GM19023 (cell line): ENCODE data around the gene ATP11A.

ENCODE experiments used
- ATAC-seq: cut with Tn5 transposase; IDR thresholded peaks from one replicate; pipeline ENCODE4 v1.9.1; 2021; ENCODE audit warnings: mild to moderate bottlenecking, moderate library complexity; ENCODE audit not compliant: unreplicated experiment

ATP11A gene

GRCh38 chr13:112690283-112690929 is 568 bp downstream of the ATP11A start:
- peak; percentile 30 for ATAC-seq

DNA sequence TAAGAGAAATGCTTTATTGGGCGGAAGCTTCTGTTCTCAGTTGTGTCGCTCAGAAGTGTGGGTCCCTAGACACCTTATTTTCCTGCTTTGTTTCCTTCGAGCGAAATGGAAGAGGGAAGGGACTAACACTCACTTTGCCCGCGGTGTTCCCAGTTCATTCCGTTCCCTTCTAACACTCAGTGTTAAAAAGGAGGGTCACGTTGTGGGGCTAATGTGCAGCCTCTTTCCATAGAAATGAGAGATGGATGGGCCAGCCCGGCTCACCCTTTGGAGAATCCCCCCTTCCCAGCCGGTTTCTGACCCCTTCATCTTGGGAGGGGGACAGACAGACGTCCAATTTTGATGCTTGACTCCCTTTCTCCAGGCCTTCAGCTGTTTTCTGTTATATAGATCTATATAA is 2.3 kb downstream of the ATP11A start:
- no peak for ATAC-seq

DNA sequence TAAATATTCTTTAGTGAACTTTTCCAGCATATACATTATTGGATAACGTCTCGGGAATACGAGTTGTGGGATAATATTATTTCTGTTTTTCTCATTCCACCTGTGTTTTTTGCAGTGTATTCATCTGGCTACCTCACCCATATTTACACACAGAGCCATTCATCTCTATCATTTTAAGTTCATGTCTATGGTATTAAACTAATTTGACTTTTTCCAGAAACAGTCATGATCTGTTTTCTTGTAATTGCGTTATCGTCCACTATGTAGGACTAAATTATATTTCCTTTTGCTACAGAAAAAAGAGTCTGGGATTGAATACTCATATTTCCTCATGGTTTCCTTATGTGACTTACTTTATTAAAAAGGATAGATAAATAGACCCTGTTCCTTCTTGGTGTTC is 2.7 kb downstream of the ATP11A start:
- ATAC-seq: no peak

GRCh38 chr13:112693831-112694497 is 4.1 kb downstream of the ATP11A start:
- ATAC-seq: no peak

DNA sequence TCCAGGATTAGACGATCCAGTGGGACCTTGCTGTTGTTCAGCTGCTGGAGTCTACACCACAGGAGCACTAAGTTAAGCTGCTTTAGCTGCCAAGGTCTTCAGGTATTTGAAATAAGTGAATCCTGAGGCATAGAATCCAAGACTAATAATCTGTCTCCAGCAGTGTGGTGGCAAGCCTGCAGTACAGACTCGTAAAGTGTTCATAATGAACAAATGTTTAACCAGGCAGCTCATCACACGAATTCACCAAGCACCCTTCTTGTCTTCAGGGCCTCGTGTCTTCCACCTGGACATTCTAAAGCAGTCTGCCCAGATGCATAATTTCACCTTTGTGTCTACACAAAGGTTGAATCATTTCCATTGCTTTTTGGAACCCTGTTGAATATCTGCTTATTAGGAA is 5.3 kb downstream of the ATP11A start:
- ATAC-seq: no peak

GRCh38 chr13:112696001-112696868 is 6.4 kb downstream of the ATP11A start:
- ATAC-seq: no peak

GRCh38 chr13:112696869-112697465 is 7.1 kb downstream of the ATP11A start:
- ATAC-seq: no peak

DNA sequence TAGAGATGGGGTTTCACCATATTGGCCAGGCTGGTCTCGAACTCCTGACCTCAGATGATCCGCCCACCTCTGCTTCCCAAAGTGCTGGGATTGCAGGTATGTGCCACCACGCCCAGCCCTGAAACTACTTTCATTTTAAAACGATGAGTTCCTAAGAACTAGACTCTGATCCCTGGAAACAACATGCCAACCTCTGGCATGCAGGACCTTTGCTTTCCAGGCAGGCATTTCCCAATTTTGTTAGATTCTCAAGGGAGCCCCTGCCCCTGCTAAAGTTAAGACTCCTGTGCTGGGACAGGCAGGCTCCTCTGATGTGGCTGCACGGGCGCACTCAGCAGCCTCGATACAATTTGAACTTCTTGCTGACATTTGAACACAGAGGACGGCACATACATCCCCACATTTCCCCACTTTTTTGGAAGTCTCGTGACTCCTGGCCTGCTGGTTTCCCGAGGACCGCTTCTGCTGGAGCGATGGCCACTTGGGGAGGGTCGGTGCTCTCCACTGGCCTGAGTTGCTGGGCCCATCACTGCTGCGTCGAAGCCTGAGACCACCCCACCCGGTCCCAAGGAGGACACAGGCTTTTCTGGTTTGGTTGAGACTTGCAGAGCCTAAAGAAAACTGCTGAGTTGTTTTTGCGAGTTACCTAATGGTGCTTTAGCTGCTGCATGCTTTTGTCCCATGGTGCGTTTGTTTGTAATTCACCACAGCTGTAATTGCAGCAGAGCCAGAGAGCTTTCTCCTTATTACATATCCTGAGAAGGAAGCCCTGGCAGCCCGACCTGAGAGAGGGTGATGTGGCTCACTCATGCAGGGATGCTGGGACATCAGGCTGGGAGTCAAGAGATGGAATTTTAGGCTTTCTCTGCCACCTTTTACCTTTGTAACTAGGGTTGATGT is 8.2 kb downstream of the ATP11A start:
- no peak for ATAC-seq

DNA sequence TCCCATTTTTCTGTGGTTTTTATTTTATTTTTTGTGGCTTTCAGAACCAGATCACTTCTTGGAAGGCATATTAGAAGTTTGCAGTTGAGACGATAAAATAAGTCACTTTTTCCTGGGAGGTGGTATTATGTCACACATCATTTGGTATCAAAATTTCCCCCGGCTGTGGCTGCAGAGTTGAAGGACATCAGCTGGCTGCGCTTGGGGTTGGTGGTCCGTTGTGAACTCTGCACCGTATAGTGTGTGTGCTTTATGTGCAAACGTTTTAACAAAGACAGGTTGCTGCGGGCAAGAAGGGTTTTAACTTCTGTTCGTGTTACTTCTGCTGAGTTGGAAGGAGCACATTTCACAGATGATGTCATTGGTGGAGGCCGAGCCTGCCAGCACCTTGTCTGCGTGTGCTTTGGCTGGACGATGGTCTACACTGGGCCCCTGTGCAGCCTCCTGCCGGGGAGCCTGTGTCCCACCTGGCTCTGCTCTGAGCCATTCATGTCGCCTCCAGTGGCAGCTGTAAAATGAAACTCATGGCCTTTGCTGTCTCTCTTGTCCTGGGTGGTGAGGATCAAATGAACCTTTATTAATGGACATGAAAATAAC is 9.6 kb downstream of the ATP11A start:
- ATAC-seq: no peak

DNA sequence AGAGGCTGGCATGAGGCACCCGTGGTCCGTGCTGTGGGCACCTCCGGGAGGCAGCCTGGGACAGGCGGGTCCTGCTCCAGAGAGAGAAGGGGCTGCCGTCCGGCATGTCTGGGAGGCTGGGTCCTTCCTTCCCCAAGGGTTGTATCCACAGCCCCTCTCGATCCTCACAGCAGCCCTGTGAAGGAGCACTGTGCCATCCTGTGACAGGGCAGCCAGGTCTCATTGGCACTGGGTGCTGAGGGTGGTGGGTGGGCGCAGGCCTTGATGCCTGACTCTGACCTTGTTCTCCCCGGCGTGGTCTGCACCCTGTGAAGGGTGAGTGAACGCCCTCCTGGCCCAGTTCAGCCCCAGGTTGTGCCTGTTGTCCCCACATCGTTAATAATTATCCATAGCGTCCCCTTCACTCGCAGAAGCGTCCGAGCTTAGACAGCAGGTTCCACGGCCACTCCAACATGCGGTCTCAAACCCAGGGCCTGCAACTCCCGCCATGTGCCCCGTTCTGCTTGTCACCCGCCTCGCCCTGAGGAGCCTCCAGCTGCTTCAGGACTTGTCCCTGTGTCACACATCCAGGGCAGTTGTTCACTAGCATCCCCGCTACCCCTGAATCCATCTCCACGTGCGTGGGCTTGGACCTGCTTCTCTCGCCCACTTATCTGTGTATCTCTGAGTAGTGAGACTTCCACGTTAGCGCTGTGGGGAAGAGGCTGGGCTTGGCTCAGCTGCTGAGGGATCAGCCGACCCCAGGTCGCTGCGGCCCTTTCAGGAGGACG is 10.6 kb downstream of the ATP11A start:
- no peak for ATAC-seq

DNA sequence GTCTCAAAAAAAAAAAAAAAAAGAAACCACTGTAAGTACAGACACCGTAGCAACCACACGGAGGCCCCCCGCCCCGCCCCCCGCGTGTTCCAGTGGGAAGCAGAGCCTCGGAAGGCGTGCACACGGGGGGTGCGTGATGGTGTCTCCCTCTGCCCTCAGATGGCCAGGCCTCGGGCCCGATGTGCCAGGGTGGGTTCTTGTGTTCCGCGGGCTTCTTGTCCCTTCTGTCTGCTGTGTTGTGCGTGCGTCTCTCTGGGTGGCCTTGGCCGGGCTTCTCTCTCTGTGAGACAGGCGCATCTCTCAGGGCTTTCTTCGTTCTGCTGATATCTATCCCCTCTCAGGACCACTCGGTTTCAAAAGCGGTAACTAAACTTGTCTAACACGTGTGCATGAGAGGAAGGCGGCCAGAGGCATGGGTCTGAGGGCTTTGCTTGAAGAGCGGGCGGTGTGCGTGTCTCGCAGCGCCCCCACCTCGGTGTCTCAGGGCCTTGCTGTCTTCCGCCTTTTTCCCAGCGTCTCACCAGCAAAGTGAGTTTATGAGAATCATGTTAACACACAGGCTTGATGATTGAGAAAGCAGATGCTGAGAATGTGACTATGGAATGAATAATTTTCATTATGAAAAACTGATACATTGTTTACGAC is 12.6 kb downstream of the ATP11A start:
- no peak for ATAC-seq

GRCh38 chr13:112702986-112703379 is 13.1 kb downstream of the ATP11A start:
- ATAC-seq: no peak

DNA sequence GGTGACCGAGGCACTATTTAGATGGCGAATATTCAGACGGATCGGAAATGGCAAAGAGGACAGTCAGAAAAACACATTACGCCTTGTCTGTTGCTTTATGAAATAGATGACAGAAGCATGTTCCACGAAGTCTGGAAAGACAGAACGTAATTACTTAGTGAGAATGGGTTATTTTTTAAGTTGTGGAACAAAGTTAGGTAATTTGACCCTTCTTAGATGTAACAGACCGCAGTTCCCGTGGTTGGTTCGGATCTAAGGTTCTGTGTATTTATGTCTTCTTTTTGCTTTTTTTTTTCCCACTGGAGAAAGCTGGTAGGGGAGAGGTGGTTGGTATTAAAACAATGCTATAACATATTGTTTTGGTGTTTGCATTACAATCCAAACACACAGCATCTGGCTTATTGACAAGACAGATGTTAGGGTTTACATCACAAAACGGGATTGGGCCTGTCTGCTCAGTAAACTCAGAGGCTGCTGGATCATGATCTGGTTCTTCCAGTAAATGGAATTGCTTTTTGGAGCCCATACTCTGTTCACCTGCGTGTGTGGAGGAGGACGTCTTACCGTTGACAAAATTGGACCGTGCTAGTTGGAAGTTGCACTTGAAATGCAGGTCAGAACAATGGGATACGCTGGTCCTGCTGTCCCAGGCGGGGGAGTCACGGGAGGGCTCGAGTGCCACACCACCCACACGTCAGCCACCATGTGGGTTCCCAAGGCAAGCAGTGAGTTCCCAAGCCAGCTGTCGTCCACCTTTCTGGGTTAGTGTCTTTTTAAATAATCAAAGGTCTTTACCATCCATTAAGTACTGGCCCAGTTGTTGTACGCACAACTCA is 13.8 kb downstream of the ATP11A start:
- no peak for ATAC-seq

DNA sequence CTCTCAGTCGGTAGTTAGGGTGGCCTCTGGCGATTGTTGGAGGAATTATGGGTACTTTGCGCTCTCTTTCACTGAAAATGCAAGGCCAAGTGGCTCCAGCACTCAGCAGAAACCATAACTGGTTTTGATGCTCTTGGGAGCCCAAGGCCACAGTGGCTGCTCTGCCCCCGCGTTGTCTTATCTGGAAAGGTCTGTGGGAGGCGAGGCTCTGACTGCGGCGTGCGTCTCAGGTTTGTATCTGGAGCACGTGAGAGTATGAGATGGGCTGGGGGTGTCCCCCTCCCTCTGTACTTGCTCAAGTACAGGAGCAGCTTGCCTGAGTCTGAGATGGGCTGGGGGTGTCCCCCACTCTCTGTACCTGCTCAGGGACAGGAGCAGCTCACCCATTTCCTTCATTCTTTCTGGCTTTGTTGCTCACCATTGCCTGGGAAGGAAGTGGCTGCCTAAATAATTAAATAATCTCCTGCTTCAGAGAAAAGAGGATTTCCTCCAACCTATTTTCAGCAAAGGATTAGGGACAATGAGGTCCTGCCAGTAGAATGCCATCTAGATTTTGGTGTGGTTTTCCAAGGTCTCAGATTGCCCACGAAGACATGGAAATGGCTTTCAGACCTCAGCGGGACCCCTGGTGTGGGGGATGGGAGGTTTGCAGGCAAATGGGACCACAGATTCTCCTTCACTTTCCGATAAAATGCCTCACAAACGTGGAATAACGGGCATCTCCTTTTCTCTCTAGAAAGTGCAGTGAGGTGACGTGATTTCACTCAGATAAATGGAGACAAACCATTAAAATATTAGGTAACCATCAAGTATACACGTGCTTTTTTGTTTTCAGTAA is 14.7 kb downstream of the ATP11A start:
- ATAC-seq: no peak

DNA sequence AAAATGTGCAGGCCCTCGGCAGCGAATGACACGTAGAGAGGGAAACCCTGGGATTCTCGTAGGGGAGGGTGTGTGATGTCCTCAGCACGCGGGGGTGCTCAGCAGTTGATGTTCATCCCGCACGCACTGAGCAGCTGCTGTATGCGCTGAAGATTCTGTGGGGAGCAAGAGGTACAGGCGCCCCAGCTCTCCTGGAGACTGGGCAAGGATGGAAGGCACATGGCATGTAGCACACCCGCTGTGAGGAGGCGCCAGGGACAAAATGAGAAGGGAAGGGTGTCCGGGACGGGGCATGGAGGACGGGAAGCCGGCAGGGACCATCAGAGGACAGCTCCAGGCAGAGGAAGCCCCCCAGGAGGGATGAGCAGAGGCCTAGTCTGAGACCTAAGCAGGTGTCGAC is 15.4 kb downstream of the ATP11A start:
- ATAC-seq: no peak

DNA sequence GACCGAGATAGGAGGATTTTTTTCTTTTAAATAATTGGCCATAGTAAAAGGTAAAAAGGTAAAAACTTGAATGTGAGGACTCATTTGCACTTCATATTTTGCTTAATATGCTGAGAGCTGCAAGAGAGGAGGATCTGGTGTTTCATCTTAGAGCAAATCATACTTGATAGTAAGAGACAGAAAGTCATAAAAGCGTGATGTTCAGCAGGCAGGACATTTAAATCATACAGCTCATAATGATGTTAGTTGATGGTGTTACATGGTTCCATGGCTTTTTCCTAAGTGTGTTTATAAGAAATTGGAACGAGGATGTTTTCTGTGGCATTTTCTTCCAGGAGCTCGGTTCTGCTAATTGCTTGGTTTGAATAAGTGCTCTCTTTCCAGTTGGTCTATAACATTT is 16.3 kb downstream of the ATP11A start:
- no peak for ATAC-seq
